NK-92 treated with Interleukin-12 subunit alpha and Interleukin-12 subunit beta, amount 100 ng/mL, for 24 hours (cell line): ENCODE measurements around the gene PGM2.

Experiments used
- DNase-seq: peaks from one replicate; lab custom pipeline; 2025; lab: John Stamatoyannopoulos, UW

PGM2 gene

GRCh38 chr4:37865450-37865849 lies 39.0 kb downstream of the PGM2 start:
- no peak for DNase-seq

GRCh38 chr4:37867102-37867501 lies 40.6 kb downstream of the PGM2 start:
- DNase-seq, result no peak

- no peak for DNase-seq
These were observed 41.8 kb downstream of the PGM2 start for GRCh38 chr4:37868238-37868637.

GRCh38 chr4:37872310-37872988 lies 46.0 kb downstream of the PGM2 start:
- DNase-seq, result no peak

- no peak for DNase-seq
These were observed 46.9 kb downstream of the PGM2 start for GRCh38 chr4:37873386-37873785.

GRCh38 chr4:37876156-37876555 lies 49.7 kb downstream of the PGM2 start:
- no peak for DNase-seq

- DNase-seq, result no peak
These were observed 52.9 kb downstream of the PGM2 start for GRCh38 chr4:37879365-37879764.

- no peak for DNase-seq
These were observed 55.3 kb downstream of the PGM2 start for GRCh38 chr4:37881811-37882210.

GRCh38 chr4:37882665-37883296 lies 56.3 kb downstream of the PGM2 start:
- no peak for DNase-seq

- DNase-seq, result no peak
These were observed 58.5 kb downstream of the PGM2 start for GRCh38 chr4:37884855-37885487.

- DNase-seq, result no peak
These were observed 59.0 kb downstream of the PGM2 start for GRCh38 chr4:37885496-37885895.

GRCh38 chr4:37889849-37890800 lies 63.6 kb downstream of the PGM2 start:
- DNase-seq, result no peak

GRCh38 chr4:37890801-37891259 lies 64.3 kb downstream of the PGM2 start, which contains the start of gene TBC1D1:
TBC1D1 (plus strand) TSS chr4:37891084; CDS start chr4:37902096, 11,012 bp downstream.
- peak; percentile 65 for DNase-seq

GRCh38 chr4:37891260-37892159 lies 65.0 kb downstream of the PGM2 start:
- peak; percentile 76 for DNase-seq

- peak; percentile 44 for DNase-seq
These were observed 66.2 kb downstream of the PGM2 start for GRCh38 chr4:37892641-37893040.

- no peak for DNase-seq
These were observed 66.7 kb downstream of the PGM2 start for GRCh38 chr4:37893164-37893563.

- DNase-seq, result no peak
These were observed 68.8 kb downstream of the PGM2 start for GRCh38 chr4:37895271-37895670.

GRCh38 chr4:37896206-37896860 lies 69.8 kb downstream of the PGM2 start:
- no peak for DNase-seq

- DNase-seq, result no peak
These were observed 75.7 kb downstream of the PGM2 start for GRCh38 chr4:37902212-37902611.
